SU-DHL-6 (cell line): ENCODE results near the gene DND1.

ENCODE experiments used
- EZH2phosphoT487 ChIP-seq: fragments of 200-600 bp; sonication (generic), shearing (Covaris generic); conservative IDR thresholded peaks from 2 replicates; pipeline ENCODE4 v1.6.1; 2018; ENCODE audit warnings: mild to moderate bottlenecking, antibody characterized with exemption, low read length, moderate library complexity, mixed read lengths
- TF ChIP-seq, protein P1 (sequence below): fragments of 200-600 bp; sonication (generic); IDR thresholded peaks from one replicate; pipeline ENCODE4 v1.5.1; 2017; ENCODE audit warnings: antibody characterized with exemption, mild to moderate bottlenecking, low read length, moderate library complexity; ENCODE audit not compliant: insufficient read depth, poor library complexity, severe bottlenecking

DNA sequence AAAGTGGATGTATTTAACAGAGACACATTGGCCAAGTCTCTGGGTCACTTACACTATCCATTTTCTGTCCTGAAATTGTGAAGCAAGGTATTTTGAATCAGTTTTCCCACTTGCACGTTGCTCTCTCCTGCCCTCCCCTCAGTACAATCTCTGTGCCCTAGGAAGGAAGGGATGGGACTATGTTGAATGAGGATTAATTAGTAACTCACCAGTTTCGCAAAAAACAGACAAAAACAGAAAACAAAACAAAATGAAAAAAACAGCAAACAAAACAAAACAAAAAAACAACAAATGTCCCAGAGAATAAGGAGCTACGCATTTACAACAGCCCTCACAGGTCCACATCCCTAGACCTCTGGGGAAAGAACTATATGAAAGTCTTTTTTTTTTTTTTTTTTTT is 39.3 kb downstream of the DND1 start:
- TF ChIP-seq, protein P1, sequence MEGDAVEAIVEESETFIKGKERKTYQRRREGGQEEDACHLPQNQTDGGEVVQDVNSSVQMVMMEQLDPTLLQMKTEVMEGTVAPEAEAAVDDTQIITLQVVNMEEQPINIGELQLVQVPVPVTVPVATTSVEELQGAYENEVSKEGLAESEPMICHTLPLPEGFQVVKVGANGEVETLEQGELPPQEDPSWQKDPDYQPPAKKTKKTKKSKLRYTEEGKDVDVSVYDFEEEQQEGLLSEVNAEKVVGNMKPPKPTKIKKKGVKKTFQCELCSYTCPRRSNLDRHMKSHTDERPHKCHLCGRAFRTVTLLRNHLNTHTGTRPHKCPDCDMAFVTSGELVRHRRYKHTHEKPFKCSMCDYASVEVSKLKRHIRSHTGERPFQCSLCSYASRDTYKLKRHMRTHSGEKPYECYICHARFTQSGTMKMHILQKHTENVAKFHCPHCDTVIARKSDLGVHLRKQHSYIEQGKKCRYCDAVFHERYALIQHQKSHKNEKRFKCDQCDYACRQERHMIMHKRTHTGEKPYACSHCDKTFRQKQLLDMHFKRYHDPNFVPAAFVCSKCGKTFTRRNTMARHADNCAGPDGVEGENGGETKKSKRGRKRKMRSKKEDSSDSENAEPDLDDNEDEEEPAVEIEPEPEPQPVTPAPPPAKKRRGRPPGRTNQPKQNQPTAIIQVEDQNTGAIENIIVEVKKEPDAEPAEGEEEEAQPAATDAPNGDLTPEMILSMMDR: no peak
- no peak for TF ChIP-seq EZH2phosphoT487
